ENCODE measurements around the gene APLP2. TPM values are rescaled to one million over a fixed set of nuclear protein-coding genes. Genes with fewer than 3 reads are reported as not detected.
"Not testable (repeated sequence)": the region's sequence is repeated elsewhere in the genome, so short reads cannot be mapped to it uniquely, and the experiment has no call there.

Gene APLP2
- polyA plus RNA-seq, 3 donors from 2014 or later, result 69.4 to 125 (median 75.8) TPM

DNA sequence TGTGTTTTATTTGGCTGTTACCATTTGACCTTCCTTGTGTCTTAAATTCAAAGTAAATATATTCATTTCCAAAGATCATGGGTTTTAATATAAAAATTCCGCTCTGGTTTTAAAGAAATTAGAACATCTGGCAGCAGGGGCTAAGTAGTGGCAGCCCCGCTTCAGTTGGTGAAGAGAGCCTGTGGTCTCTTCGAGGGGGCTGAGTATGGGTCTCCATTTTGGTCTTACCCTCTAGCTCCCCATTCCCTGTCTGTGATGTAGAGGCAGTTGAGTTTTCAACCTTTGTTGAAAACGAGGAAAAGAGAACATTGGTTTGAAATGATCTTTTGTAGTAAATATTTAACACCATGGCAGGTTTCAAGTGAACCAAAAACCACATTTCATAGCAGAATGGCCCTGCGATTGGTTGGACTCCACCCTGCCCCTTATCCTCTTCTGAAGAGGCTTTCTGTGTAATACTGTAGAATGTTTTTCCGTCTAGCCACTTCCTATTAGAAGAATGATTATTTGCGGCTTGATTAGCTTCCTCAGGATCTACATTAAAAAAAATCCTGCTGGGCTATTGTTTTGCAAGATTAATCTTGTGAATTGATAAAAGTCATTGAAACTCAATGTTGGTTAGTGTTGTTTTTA lies 17.7 kb downstream of the APLP2 start:
- Mint-ChIP-seq H3K4me1 (peaks cover 43 to 48% of the 10 kb centered on the region in 2 donors), H3K9me3 (no peaks in the 10 kb centered on the region), H3K36me3 (peaks cover 0 to 2% (median 0%) of the 10 kb centered on the region in 3 donors), H3K27ac (peak overlapping the region; percentile 68 to 91 (median 80)), H3K27me3 (ENCODE audit: low read depth in 3 of 3) (no peaks in the 10 kb centered on the region), H3K4me3 (peak overlapping the region; percentile 64 to 80 (median 76))
- peak in 2 of 3 donors; percentile 9 to 17 for DNase-seq

DNA sequence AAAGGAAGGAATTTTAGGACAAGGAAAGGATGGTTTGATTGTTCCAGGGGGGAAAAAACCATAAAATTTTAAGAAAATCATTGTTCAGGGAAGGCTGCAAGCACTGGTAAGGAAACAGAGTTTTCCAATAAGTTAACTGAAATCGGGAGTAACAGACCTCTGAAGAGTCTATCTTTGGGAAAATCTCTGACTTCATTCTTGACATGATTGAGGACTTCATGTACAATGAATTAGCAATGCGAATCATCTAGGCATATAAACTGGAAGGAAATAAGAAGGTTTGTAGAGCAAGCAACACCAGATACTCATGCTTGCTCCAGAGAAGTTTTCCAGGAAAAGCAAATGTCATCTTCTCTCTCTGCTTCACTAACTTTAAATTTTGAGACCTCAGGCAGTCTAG lies 18.5 kb downstream of the APLP2 start:
- H3K4me1 Mint-ChIP-seq, result peaks cover 45 to 48% of the 10 kb centered on the region in 2 donors
- H3K27ac Mint-ChIP-seq, result peak overlapping the region in 5 of 6 donors; percentile 10 to 77 (median 71)
- no peaks in the 10 kb centered on the region for H3K27me3 Mint-ChIP-seq (ENCODE audit: low read depth in 3 of 3)
- peak overlapping the region; percentile 5 to 80 (median 74) for H3K4me3 Mint-ChIP-seq
- H3K36me3 Mint-ChIP-seq, result no peaks in the 10 kb centered on the region
- DNase-seq, result no peak
- no peaks in the 10 kb centered on the region for H3K9me3 Mint-ChIP-seq

DNA sequence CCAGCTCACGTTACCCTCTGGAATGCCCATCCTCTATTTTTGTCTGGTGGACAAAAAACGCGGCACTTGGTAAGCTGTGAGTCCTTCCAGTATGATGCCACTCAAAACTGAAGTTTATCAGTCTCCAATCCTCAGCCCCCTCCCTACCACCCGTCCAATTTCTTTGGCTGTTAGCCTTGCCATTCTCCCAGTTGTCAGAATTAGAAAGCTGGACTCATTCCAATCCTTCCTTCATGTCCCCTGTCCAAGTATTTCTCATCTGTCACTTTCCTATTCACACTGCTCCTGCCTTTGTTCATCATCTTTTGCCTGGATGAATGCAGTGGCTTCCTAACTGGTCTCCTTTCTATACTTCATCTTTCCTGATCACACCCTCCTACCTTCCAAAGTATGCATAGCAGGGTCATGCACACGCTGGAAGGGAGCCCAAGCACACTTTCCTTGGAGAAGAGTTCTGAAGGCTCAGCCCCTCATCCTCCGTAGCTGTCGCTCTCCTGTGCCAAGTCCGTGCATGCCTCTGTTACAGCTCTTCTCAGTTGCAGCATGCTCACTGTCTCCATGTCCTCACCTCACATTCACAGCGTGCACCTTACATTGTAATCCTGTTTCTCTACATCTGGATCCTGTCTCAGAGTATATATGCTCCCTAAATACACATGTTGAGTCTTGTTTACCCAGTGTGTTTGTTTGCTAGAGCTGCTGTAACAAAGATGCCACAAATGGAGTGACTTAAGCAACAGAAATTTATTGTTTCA lies 19.4 kb downstream of the APLP2 start:
- no peaks in the 10 kb centered on the region for H3K9me3 Mint-ChIP-seq
- peak overlapping the region in 4 of 6 donors; percentile 8 to 89 (median 18) for H3K27ac Mint-ChIP-seq
- peaks cover 47 to 48% of the 10 kb centered on the region in 2 donors for H3K4me1 Mint-ChIP-seq
- H3K36me3 Mint-ChIP-seq, result no peaks in the 10 kb centered on the region
- no peak for DNase-seq
- no peaks in the 10 kb centered on the region for H3K27me3 Mint-ChIP-seq (ENCODE audit: low read depth in 3 of 3)
- H3K4me3 Mint-ChIP-seq, result peak overlapping the region in 3 of 5 donors; percentile 6 to 34 (median 25)

DNA sequence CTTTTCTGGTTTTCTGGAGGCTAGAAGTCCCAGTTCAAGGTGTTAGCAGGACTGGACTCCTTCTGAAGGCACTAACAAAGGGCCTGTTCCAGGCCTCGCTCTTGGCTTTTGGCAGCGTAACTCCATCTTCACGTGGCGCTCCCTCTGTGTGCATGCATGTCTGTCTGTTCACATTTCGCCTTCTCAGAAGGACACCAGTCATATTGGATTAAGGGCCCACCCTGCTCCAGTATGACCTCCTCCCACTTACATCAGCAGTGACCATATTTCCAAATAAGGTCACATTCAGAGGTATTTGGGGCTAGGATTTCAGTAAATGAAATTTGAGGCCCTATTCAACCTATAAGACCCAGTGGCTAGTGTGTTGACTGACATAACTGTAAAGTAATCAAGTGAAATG lies 20.0 kb downstream of the APLP2 start:
- Mint-ChIP-seq H3K36me3 (no peaks in the 10 kb centered on the region), H3K9me3 (no peaks in the 10 kb centered on the region), H3K4me1 (peaks cover 48% of the 10 kb centered on the region in 2 donors), H3K27me3 (ENCODE audit: low read depth in 3 of 3) (no peaks in the 10 kb centered on the region), H3K27ac (peak overlapping the region in 1 of 6 donors; percentile 17), H3K4me3 (no peak overlapping the region)
- DNase-seq, result no peak

DNA sequence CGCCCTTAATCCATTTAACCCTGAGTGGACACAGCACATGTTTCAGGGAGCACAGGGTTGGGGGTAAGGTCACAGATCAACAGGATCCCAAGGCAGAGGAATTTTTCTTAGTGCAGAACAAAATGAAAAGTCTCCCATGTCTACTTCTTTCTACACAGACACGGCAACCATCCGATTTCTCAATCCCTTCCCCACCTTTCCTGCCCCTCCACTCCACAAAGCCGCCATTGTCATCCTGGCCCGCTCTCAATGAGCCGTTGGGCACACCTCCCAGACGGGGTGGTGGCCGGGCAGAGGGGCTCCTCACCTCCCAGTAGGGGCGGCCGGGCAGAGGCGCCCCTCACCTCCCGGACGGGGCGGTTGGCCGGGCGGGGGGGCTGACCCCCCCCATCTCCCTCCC lies 20.8 kb downstream of the APLP2 start:
- H3K27ac Mint-ChIP-seq, H3K9me3 Mint-ChIP-seq: not testable (repeated sequence)
- peaks cover 49 to 53% of the 10 kb centered on the region in 2 donors for H3K4me1 Mint-ChIP-seq

DNA sequence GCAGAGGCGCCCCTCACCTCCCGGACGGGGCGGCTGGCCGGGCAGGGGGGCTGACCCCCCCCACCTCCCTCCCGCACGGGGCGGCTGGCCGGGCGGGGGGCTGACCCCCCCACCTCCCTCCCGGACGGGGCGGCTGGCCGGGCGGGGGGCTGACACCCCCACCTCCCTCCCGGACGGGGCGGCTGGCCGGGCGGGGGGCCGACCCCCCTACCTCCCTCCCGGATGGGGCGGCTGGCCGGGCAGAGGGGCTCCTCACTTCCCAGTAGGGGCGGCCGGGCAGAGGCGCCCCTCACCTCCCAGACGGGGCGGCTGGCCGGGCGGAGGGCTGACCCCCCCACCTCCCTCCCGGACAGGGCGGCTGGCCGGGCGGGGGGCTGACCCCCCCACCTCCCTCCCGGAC lies 21.5 kb downstream of the APLP2 start:
- H3K36me3 Mint-ChIP-seq; H3K27me3 Mint-ChIP-seq (ENCODE audit: low read depth in 3 of 3); H3K9me3 Mint-ChIP-seq; H3K27ac Mint-ChIP-seq; DNase-seq; H3K4me3 Mint-ChIP-seq: not testable (repeated sequence)
- peaks cover 48 to 52% of the 10 kb centered on the region in 2 donors for H3K4me1 Mint-ChIP-seq

More for the DNA sequence above, 20.8 kb downstream of the APLP2 start:
- H3K36me3 Mint-ChIP-seq; H3K4me3 Mint-ChIP-seq; H3K27me3 Mint-ChIP-seq (ENCODE audit: low read depth in 3 of 3); DNase-seq: not testable (repeated sequence)

DNA sequence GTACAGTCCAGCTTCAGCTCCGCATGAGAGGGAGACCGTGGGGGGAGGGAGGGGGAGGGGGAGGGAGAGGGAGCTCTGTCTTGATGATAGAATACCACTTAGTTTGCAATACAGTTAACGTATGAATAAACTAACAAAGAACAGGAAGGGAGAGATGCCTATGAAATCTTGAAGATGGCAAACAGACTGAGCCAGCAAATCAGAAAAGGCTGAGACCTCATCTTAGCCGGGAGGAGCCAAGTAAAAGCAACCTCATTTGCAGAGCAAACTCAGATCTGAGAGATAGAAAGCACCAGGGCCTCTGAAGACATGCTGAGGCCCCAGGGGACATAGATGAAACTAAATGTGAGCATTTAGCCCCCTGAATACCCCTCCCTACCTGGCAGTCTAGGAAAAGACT lies 23.0 kb downstream of the APLP2 start:
- Mint-ChIP-seq H3K27me3 (ENCODE audit: low read depth in 3 of 3) (no peaks in the 10 kb centered on the region), H3K4me3 (no peak overlapping the region), H3K4me1 (peaks cover 37 to 41% of the 10 kb centered on the region in 2 donors), H3K36me3 (no peaks in the 10 kb centered on the region), H3K9me3 (no peaks in the 10 kb centered on the region), H3K27ac (peak overlapping the region in 1 of 6 donors; percentile 19)
- no peak for DNase-seq

DNA sequence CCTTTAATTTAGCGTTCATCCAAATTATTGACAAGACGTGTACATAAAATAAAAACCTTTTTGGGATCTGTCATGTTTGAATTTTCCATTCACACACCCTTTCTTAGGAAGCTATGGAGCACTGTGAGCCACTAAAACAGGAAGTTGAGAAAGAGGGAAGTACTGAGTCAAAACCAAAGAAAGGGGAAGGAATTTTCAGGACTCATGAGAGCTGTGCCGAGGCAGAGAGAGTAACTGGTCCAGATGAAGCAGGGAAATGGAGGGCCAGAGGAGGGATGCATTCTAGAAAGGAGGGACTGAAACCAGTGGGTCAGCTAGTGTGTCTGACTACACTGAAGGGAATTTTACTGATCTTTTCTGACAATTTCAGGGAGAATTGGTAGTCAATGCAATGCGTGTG lies 24.9 kb downstream of the APLP2 start:
- Mint-ChIP-seq H3K27ac (peak overlapping the region in 1 of 6 donors; percentile 8), H3K4me3 (no peak overlapping the region), H3K4me1 (peaks cover 19 to 27% of the 10 kb centered on the region in 2 donors)

DNA sequence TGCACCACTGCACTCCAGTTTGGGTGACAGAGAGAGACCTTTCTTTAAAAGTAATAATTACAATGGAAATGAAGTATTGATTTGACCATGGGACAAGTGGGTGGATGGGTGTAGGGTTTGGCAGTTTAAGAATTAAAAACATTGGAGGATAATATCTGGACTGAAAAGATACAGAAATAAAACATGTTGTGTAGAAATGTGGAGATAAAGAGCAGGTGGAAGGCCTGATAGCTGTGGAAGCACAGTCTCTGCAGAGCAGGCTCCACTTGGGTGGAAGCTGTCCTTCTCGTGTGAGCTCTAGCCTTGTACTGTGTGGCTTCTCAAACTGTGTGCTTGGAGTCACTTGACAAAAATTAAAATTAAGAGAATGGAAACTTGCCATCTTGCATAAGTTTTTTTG lies 25.6 kb downstream of the APLP2 start:
- no peak for DNase-seq
- no peaks in the 10 kb centered on the region for H3K9me3 Mint-ChIP-seq
- peaks cover 17 to 25% of the 10 kb centered on the region in 2 donors for H3K4me1 Mint-ChIP-seq
- H3K36me3 Mint-ChIP-seq, result no peaks in the 10 kb centered on the region
- no peak overlapping the region for H3K27ac Mint-ChIP-seq
- H3K4me3 Mint-ChIP-seq, result no peak overlapping the region
- H3K27me3 Mint-ChIP-seq (ENCODE audit: low read depth in 3 of 3), result no peaks in the 10 kb centered on the region

More for the DNA sequence above, 24.9 kb downstream of the APLP2 start:
- H3K27me3 Mint-ChIP-seq (ENCODE audit: low read depth in 3 of 3), result no peaks in the 10 kb centered on the region
- H3K9me3 Mint-ChIP-seq, result no peaks in the 10 kb centered on the region
- no peak for DNase-seq
- H3K36me3 Mint-ChIP-seq, result no peaks in the 10 kb centered on the region

DNA sequence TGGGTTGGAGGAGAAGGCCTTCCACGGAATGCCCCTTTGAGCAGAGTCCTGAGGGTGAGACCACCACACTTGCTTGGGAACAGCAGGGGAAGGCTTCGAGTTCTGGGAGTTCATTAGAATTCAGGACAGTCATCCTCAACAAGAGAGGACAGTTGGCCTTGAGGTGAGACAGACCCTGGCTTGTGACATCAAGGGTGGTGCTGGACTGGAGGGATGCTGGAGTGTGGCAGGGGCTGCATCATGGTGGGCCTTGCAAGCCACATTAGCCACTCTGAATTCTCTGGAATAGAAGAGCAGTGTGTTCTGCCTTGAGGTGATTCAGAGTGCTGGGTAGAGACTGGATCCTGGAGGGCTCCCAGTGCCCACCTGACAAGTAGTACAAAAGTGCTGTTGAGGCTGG lies 26.3 kb downstream of the APLP2 start:
- Mint-ChIP-seq H3K9me3 (no peaks in the 10 kb centered on the region), H3K36me3 (no peaks in the 10 kb centered on the region), H3K27ac (peak overlapping the region in 1 of 6 donors; percentile 49), H3K4me1 (peaks cover 18 to 28% of the 10 kb centered on the region in 2 donors), H3K4me3 (no peak overlapping the region), H3K27me3 (ENCODE audit: low read depth in 3 of 3) (no peaks in the 10 kb centered on the region)
- DNase-seq, result no peak

DNA sequence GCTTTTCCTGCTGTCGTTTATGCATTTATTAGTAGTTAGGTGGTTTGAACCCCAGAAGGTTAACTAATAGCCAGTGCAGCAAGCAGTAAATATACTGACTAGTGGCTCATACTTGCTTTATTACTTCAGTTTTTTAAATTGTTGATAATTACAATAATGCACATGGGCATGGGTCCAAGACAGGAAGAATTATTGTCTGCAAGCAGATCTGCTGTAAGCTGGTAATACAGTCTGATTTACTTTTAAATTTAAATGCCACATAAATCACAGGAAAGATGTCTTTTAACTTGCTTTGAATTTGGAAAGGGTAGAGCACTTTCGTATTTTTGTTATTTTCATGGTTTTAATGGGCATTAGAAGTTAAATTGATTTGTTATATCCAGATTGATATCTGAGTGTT lies 27.1 kb downstream of the APLP2 start:
- H3K4me3 Mint-ChIP-seq, result no peak overlapping the region
- DNase-seq, result no peak
- peaks cover 18 to 28% of the 10 kb centered on the region in 2 donors for H3K4me1 Mint-ChIP-seq
- H3K36me3 Mint-ChIP-seq, result no peaks in the 10 kb centered on the region
- H3K9me3 Mint-ChIP-seq, result no peaks in the 10 kb centered on the region
- H3K27ac Mint-ChIP-seq, result no peak overlapping the region
- H3K27me3 Mint-ChIP-seq (ENCODE audit: low read depth in 3 of 3), result no peaks in the 10 kb centered on the region

DNA sequence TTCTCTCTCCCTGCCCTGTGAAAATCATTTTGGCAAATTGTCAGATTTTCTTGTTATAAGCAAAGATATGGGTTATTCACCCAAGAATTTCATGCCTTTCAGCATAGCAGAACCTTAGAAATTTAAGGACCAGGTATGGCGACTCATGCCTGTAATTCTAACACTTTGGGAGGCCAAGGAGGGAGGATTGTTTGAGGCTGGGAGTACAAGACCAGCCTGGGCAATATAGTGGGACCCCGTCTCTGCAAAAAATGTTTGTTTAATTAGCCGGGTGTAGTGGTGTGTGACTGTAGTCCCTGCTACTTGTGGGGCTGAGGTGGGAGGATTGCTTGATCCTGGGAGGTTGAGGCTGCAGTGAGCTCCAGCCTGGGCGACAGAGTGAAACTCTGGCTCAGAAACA lies 27.6 kb downstream of the APLP2 start:
- H3K4me3 Mint-ChIP-seq, result no peak overlapping the region
- H3K4me1 Mint-ChIP-seq, result peaks cover 19 to 32% of the 10 kb centered on the region in 2 donors
- H3K36me3 Mint-ChIP-seq, result no peaks in the 10 kb centered on the region
- H3K27ac Mint-ChIP-seq, result no peak overlapping the region
- no peaks in the 10 kb centered on the region for H3K27me3 Mint-ChIP-seq (ENCODE audit: low read depth in 3 of 3)
- H3K9me3 Mint-ChIP-seq, result no peaks in the 10 kb centered on the region
- DNase-seq, result no peak

DNA sequence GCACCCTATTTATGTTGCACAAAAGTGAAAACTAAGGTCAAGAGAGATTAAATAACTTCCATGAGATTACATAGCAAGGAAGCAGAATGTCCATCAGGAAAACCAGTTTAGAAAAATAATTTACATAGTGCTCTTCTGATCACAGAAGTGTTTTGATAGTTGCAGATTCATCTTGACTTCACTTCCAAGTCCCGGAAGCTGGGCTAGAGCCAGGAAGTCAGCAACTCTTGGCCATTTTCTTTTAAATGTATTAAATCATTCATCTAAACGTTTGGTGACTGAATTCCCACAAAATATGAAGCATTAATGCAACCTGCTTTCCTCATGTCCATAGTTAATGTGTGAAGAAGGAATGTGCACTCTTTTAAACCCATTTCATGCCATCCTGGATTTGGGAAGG lies 29.7 kb downstream of the APLP2 start:
- Mint-ChIP-seq H3K27ac (peak overlapping the region in 2 of 6 donors; percentile 27 to 42), H3K4me3 (no peak overlapping the region), H3K4me1 (peaks cover 28 to 47% of the 10 kb centered on the region in 2 donors)

DNA sequence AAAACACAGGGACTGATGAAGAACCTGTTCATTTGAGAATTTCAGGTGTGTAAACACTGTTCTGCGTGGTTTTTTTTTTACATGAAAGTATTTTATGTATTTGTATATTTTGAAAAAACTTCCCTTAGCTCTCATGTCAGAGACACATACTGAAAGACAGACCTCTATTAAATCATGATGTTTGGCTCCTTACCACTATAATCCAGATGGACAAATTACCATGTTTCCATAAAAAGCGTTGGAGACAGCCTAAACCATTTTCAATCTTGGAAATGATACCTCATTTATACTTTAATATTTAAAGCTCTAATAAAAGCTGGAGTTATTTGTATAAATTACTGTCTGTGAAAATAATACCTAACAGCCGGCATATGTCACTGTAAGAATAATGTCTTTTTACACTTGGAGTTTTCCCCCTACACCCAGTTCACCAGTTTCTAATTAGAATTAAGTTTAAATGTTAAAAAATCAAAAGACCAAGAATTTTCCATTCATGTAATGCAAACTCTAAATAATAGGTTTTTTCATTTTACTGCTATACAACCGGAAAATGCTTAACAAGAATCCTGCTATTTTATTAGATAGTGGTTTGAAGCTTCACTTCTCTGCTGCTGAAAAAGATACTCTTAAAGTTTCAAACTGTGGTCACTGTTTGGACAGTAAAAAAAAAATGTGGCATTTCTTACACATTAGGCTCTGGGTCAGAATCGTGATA lies 30.8 kb downstream of the APLP2 start:
- Mint-ChIP-seq H3K4me3 (no peak overlapping the region), H3K36me3 (no peaks in the 10 kb centered on the region), H3K27ac (no peak overlapping the region), H3K27me3 (ENCODE audit: low read depth in 3 of 3) (peaks cover 0 to 2% (median 0%) of the 10 kb centered on the region in 3 donors), H3K9me3 (no peaks in the 10 kb centered on the region), H3K4me1 (peaks cover 18 to 41% of the 10 kb centered on the region in 2 donors)
- DNase-seq, result no peak

More for the DNA sequence above, 29.7 kb downstream of the APLP2 start:
- Mint-ChIP-seq H3K9me3 (no peaks in the 10 kb centered on the region), H3K36me3 (no peaks in the 10 kb centered on the region), H3K27me3 (ENCODE audit: low read depth in 3 of 3) (peaks cover 0 to 2% (median 0%) of the 10 kb centered on the region in 3 donors)
- DNase-seq, result no peak

All from immature natural killer cell (primary cell).